ENCODE results near the gene TNNI2. TPM values are rescaled to one million over a fixed set of nuclear protein-coding genes. Genes with fewer than 3 reads are reported as not detected.

TNNI2 gene
- total RNA-seq, 1 experiment from 2014 or later: not detected

DNA sequence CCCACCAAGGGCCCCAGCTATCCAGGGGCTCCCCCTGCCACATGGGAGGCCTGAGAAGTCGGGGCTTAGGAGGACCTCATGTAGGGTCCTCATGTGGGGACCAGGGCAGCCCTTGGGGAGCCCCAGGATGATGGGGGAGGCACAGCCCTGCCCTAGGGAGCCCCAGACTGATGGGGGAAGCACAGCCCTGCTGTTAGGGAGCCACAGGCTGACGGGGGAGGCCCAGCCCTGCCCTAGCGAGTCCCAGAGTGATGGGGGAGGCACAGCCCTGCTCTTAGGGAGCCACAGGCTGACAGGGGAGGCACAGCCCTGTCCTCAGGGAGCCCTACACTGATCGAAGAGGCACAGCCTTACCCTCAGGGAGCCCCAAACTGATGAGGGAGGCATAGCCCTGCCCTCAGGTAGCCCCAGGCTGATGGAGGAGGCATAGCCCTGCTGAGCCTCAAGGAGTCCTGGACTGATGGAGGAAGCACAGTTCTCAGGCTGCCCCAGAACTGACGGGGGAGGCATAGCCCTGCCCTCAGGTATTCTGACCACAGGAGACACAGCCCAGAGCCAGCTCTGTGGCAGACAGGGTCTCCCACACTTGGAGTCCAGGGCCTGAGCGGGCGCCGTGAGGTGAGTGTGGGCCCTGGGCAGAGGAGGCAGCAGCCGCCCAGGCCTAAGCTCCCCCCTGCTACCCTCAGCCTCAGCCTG is 42.1 kb downstream of the TNNI2 start:
- Histone ChIP-seq H3K9ac (ENCODE audit: extremely low read depth, insufficient read length, low read length) (no peak overlapping the region), H3K27me3 (ENCODE audit: insufficient read depth, low read length) (no peaks in the 10 kb centered on the region)
- H3K36me3 Mint-ChIP-seq (ENCODE audit: insufficient read depth in 1 of 3, low read depth in 3 of 3): no peaks in the 10 kb centered on the region

More for the DNA sequence above, 42.1 kb downstream of the TNNI2 start:
- no CpG with 5 or more reads among the region's 9 CpGs for WGBS (ENCODE audit: extremely low coverage, insufficient read length, low lambda C conversion rate)
- Mint-ChIP-seq H3K4me1 (peaks cover 2 to 4% of the 10 kb centered on the region in 2 experiments; a peak in 1 of 4 replicates), H3K9me3 (no peaks in the 10 kb centered on the region), H3K27me3 (ENCODE audit: low read depth) (peaks cover 2% of the 10 kb centered on the region; the same call in 1 of the 2 replicates), H3K27ac (no peak overlapping the region; a peak in 1 of 7 replicates), H3K4me3 (no peak overlapping the region)
- TF ChIP-seq, protein P1, sequence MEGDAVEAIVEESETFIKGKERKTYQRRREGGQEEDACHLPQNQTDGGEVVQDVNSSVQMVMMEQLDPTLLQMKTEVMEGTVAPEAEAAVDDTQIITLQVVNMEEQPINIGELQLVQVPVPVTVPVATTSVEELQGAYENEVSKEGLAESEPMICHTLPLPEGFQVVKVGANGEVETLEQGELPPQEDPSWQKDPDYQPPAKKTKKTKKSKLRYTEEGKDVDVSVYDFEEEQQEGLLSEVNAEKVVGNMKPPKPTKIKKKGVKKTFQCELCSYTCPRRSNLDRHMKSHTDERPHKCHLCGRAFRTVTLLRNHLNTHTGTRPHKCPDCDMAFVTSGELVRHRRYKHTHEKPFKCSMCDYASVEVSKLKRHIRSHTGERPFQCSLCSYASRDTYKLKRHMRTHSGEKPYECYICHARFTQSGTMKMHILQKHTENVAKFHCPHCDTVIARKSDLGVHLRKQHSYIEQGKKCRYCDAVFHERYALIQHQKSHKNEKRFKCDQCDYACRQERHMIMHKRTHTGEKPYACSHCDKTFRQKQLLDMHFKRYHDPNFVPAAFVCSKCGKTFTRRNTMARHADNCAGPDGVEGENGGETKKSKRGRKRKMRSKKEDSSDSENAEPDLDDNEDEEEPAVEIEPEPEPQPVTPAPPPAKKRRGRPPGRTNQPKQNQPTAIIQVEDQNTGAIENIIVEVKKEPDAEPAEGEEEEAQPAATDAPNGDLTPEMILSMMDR (conservative IDR thresholded peaks at IDR 0.05): no peak
- Histone ChIP-seq H3K23ac (ENCODE audit: insufficient read length, low read depth, low read length) (no peak overlapping the region), H2AFZ (ENCODE audit: low read length) (no peak overlapping the region), H2AK5ac (ENCODE audit: insufficient read length, low read length) (no peak overlapping the region), H3K9me3 (ENCODE audit: control insufficient read depth, low read depth, low read length) (no peaks in the 10 kb centered on the region), H3K4me2 (ENCODE audit: insufficient read depth, insufficient read length, low read length) (no peak overlapping the region), H3K18ac (ENCODE audit: insufficient read length, low read depth, low read length) (no peak overlapping the region), H3K27ac (ENCODE audit: insufficient read length, low read depth, low read length) (no peak overlapping the region), H4K91ac (ENCODE audit: insufficient read length, low read depth, low read length) (no peak overlapping the region), H2BK120ac (ENCODE audit: low read depth, low read length, poor library complexity, severe bottlenecking) (no peak overlapping the region), H3K4ac (ENCODE audit: low read depth, low read length) (no peak overlapping the region), H3K4me1 (ENCODE audit: insufficient read depth, low read length) (no peaks in the 10 kb centered on the region), H3T11ph (ENCODE audit: low read length) (no peak overlapping the region), H4K8ac (replicated peaks; ENCODE audit: insufficient read length, low read depth, low read length) (no peak overlapping the region), H3K79me1 (ENCODE audit: insufficient read depth, low read depth, low read length, poor library complexity, severe bottlenecking) (no peaks in the 10 kb centered on the region), H3K23me2 (ENCODE audit: insufficient read length, low read depth, low read length, poor library complexity, severe bottlenecking) (no peaks in the 10 kb centered on the region), H3K14ac (ENCODE audit: insufficient read depth, low read length) (no peak overlapping the region), H3K56ac (ENCODE audit: insufficient read length, low read depth, low read length) (no peak overlapping the region), H2BK12ac (ENCODE audit: insufficient read length, low read depth, low read length) (no peak overlapping the region), H2BK20ac (ENCODE audit: low read depth, low read length, poor library complexity, severe bottlenecking) (no peak overlapping the region), H4K5ac (ENCODE audit: insufficient read length, low read depth, low read length) (no peak overlapping the region), H3K79me2 (ENCODE audit: insufficient read depth, low read length) (no peaks in the 10 kb centered on the region), H2BK15ac (ENCODE audit: low read depth, low read length) (no peak overlapping the region), H4K20me1 (ENCODE audit: control insufficient read depth, insufficient read depth, insufficient read length) (no peaks in the 10 kb centered on the region), H2BK5ac (ENCODE audit: insufficient read length, low read length) (no peak overlapping the region)
- DNase-seq: no peak

All from H9 (cell line).